LHCN-M2 (cell line): ENCODE results near the gene HLA-C. TPM values are rescaled to one million over a fixed set of nuclear protein-coding genes. Genes with fewer than 3 reads are reported as not detected.
"Not testable (repeated sequence)": the region's sequence is repeated elsewhere in the genome, so short reads cannot be mapped to it uniquely, and the experiment has no call there.

Source experiments
- DNase-seq: peaks from one replicate; pipeline ENCODE4 v3.0.0-alpha.2; 2012; ENCODE audit warnings: low read depth
- total RNA-seq: library from RNA; depleted of rRNA; stranded (reverse); fragments of >200 nt; gene quantifications from 2 replicates; pipeline ENCODE4 v1.2.3, GENCODE V29; 2014

The HLA-C gene
- total RNA-seq, 1 experiment from 2014 or later, result 279 TPM

DNA sequence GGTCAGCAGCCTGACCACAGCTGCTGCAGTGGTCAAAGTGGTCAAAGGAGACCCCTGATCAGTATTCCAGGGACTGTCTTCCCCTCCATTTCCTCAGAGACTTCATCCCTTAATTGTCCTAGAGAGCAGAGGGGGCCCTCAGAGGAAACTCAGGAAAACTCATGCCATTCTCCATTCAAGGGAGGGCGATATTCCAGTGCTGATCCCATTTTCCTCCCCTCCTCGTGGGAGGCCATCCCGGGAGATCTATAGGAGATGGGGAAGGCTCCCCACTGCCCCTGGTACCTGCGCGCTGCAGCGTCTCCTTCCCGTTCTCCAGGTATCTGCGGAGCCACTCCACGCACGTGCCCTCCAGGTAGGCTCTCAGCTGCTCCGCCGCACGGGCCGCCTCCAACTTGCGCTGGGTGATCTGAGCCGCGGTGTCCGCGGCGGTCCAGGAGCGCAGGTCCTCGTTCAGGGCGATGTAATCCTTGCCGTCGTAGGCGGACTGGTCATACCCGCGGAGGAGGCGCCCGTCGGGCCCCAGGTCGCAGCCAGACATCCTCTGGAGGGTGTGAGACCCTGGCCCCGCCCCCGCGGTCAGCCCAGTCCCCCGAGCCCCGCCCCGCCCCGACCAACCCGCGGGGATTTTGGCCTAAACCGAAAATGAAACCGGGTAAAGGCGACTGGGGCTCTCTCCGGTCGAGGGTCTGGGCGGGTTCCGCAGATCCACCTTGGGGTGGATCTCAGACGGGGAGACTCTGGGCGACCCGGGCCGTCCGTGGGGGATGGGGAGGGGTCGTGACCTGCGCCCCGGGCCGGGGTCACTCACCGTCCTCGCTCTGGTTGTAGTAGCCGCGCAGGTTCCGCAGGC is 878 bp downstream of the HLA-C start:
- DNase-seq, result peak; percentile 31

DNA sequence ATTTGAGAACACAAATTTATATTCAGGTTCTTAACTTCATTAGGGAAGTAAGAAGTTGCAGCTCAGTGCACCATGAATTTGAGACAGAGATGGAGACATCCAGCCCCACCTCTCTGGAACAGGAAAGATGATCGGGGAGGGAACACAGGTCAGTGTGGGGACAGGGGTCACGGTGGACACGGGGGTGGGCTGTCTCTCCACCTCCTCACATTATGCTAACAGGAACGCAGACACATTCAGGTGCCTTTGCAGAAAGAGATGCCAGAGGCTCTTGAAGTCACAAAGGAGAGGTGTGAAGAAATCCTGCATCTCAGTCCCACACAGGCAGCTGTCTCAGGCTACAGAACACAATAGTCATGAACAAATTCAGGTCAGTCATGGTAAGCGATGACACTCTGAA is 3.1 kb downstream of the HLA-C start:
- no peak for DNase-seq

DNA sequence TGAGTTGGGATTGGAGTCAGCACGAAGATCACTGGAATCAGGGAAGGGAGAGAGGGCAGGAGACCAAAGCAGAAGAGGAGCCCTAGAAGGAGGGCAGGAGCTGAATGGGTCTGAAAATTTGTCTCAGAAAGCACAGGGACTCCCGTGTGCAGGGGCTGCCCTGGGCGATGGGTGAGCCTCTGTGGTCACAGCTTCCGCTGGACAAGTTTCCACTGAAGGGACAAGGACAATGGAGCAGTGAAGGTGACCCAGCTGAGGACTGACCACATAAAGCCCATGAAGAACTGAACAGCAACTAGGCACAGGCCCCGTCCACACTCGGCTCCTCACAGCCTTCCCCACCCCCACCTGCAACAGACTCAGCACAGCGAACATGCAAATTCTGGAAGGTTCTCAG is 3.5 kb downstream of the HLA-C start:
- DNase-seq, result no peak

DNA sequence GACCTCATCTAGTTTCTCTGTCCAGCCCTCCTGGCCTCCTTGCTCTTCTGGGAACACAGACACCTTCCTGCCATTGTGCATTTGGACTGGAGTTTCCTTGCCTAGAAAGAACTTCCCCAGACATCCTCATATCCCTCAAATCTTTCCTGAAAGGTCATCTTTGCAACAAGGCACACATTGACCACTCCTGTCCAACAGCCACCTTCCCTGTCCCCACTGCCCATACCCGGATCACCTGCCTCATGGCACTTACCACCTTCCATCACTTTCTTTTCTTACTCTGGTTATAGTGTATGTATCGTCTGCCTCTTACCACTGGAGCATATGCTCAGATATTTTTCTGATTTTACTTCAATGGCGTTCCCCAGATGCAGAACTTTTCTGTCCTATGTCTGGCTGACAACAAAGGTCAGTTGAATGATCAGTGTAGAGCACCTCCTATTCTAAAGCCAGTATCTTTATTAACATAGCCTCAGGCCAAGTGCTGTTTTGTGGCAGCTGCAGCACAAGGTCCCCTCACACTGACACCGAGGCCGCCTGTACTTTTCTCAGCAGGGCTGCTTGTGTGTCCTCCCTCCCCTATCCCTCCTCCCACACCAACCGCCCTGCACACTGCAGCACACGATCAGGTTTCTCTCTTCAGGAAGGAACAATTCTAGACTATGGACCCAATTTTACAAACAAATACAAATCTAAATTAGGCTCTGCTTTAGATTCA is 4.1 kb downstream of the HLA-C start:
- DNase-seq, result no peak

DNA sequence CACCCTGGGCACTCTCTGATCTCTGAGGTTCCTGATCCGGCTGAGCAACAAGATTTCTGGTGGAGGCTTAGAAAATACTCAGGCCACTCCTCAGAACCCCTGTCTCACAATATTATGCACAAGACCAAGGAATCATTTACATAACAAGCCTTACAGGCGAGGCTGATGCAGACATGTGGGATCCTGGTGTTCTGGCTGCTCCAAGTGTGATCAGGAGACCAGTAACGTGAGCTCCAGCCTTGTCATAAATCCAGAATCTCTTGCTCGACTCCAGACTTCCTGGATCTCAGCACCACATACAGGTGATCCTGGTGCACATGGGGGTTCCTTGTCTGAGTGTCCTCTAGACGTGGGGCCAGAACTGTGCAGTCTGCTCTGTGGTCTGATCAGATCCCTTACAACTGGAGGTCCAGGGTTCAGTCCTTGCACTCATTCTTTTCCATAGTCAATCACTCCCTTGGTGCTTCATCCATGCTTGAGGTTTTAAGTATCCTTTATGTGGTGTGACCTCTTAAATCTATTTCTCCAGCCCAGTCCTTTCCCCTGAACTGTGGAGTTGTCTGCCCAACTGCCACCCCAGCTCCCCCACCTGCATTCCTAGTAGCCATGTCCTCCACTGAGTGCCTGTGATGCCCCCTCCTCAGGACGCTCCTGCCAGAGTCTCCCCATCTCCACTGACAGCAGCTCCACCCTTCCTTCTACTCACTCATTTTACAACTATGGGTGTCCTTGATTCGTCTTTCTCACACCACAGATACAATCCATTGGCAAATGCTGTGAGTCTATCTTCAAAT is 5.1 kb downstream of the HLA-C start:
- no peak for DNase-seq

DNA sequence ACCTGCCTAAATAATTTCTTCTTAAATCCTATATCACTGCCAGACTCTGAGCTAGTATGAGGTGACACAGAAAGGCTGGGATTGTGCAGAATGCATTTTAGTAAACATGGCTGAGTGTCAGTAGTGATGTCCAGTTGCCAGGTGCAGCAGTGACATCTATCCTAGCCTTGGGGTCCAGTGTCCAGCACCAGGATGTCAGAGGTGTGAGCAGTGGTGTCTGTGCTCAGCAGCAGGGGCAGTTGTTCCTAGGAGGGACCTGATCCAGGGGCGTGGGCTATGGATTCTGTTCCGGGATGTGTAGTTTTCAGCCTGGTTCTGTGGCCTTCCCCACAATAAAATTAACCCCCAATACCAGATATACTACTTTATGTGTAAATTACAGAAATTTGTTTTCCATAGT is 6.0 kb downstream of the HLA-C start:
- DNase-seq, result no peak

DNA sequence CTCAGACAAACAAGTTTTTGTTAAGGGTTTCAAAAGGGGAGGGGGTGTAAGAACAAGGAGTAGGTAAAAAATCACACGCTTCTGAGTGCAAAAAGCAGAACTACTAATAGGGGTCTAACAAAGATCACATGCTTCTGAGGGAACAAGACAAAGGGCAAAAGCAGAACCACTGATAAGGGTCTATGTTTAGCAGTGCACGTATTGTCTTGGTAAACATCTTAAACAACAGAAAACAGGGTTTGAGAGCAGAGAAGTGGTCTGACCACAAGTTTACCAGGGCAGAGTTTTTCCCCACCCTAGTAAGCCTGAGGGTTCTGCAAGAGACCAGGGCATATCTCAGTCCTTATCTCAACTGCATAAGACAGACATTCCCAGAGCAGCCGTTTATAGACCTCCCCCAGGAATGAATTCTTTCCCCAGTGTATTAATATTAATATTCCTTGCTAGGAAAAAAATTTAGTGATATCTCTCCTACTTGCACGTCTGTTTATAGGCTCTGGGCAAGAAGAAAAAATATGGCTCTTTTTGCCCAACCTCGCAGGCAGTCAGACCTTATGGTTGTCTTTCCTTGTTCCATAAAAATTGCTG is 8.5 kb downstream of the HLA-C start:
- not testable (repeated sequence) for DNase-seq

DNA sequence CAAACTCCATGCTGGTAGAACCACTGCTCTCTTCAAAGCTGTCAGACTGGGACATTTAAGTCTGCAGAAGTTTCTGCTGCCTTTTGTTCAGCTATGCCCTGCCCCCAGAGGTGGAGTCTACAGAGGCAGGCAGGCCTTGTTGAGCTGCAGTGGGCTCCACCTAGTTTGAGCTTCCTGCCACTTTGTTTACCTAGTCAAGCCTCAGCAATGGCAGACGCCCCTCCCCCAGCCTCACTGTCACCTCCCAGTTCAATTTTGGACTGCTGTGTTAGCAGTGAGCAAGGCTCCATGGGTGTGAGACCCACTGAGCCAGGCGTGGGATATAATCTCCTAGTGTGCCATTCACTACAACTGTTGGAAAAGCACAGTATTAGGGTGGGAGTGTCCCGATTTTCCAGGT is 11.9 kb downstream of the HLA-C start:
- DNase-seq, result not testable (repeated sequence)

DNA sequence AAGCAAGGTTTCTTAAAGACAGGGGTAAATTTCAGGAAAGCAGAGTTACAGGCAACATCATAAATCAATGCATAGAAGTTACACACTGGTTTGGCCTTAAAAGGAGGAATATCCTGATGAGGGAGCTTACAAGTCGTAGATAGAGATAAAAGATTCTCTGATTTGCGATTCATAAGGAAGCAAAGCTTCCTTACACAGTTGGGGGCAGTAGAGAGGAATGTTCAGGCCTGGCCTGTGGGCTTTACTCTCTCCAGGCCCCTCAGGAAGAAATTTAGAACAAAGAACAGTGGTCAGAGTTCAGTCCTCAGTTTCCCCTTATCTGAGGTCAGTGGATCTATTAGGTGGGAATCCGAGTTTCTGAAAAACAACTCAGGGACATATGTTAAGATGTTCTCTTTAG is 19.3 kb downstream of the HLA-C start:
- no peak for DNase-seq

DNA sequence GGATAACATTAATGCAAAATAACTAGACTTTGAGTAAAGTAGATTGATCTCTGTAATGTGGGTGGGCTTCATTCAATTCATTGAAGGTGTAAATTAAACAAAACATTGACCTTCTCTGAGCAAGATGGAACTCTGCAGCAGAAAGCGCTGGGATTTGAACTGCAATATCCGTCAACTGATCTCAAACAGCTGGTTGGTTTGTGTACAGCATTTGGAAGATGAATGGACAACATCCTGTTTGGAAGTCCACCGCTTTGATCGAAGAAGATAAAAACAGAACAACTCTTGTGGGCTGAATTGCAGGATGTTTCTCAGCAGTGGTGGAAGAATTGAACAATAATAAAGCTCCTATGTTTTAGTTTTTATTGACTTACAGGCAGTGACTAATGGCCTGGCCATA is 20.6 kb downstream of the HLA-C start:
- no peak for DNase-seq

DNA sequence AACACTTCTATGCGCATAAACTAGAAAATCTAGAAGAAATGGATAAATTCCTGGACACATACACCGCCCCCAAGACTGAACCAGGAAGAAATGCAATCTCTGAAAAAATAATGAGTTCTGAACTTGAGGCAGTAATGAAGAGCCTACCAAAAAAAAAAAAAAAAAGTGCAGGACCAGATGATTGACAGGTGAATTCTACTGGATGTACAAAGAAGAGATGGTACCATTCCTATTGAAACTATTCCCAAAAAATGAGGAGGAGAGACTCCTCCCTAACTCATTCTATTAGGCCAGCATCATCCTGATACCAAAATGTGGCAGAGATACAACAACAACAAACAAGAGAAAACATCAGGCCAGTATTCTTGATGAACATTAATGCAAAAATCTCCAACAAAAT is 22.7 kb downstream of the HLA-C start:
- no peak for DNase-seq

DNA sequence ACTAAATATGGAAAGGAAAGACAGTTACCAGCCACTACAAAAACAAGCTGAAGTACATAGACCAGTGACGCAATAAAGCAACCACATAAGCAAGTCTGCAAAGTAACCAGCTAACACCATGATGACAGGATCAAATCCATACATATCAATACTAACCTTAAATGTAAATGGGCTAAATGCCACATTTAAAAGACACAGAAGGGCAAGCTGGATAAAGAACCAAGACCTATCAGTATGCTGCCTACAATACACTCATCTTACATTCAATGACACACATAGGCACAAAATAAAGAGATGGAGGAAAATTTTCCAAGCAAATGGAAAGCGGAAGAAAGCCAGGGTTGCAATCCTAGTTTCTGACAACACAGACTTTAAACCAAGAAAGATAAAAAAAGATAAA is 24.1 kb downstream of the HLA-C start:
- no peak for DNase-seq

DNA sequence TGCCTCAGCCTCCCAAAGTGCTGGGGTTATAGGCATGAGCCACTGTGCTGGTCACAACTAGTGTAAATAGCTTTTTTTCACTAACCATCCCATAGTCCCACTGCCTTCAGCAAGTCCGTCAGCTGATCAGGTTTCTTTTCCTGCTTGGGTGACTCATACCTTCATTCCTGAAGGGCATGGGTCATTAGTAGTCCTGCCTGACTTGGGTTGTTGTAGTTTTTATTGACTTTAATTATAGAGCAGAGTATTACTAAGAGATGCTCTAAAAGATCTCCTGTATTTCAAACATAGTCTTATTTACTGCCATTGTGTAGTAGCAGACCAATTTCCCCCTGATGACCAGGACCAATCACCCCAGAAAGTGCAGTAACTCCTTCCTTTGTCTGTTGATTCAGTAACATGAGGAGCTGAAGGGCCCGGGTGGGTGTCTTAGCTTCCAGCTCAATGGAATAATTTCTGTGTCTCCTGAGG is 25.8 kb downstream of the HLA-C start:
- DNase-seq, result peak; percentile 88

DNA sequence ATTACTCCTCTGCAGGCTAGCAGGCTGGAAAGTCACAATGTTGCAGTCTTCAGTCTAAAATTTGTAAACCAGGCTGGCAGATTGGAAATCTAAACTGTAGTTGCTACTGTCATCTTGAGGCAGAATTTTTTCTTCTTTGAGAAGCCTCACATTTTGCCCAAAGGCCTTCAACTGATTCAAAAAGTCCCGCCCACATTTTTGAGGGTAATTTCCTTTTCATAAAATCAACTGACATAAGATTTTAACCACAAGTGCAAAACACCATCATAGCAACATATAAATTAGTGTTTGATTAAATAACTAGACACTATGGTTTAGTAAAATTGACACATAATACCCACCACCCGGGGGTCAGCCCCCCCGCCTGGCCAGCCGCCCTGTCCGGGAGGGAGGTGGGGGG is 28.4 kb downstream of the HLA-C start:
- DNase-seq, result no peak

DNA sequence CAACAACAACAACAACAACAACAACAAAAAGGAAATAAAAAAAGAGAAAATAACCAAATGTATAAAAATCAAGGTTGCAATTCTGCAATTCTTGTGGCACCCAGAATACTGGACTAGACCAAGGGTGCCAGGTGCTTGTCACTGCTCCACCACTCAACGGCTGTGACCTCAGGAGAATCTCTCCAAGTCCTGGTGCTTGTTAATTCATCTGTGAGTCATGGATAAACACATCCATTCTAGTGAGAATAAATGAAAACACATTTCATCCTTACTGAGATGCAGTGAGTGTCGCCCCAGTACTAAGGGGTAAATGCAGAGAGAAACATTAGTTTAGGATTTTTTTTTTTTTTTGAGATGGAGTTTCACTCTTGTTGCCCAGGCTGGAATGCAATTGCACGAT is 32.0 kb downstream of the HLA-C start:
- no peak for DNase-seq

DNA sequence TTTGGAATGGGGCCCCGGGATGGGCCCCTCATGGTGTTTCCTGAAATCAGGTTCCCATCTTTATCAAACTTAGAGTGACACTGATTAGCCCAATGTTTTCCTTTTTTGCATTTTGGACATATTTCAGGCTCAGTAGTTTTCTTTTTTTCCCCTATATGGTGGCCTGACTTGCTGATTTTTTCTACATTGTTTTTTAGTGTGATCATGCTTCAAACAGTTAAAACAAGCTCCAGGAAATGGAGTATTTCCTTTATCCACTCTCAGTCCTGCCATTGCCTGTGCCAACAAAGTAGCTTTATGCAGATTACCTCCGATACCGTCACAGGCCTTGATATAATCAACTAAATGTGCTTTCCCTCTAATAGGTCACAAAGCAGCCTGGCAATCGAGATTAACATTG is 37.8 kb downstream of the HLA-C start:
- not testable (repeated sequence) for DNase-seq

DNA sequence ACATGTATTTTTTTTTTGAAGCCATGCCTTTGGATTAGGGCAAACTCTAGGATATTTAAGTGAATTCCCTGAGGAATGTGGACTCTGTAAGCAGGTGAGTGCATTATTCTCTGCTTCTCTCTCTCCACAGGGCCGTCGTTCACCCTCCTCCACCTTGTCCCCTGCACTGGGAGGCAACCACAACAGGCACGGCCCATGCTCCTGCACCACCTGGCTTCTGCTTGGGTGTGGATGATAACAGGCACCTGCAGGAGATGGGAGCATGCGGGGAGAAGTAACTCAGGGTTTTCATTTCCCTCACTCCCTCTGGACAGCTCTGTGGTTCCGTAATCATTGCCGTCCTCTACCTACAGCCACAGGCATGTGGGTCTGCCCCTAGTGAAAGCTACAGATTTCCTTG is 43.4 kb downstream of the HLA-C start:
- no peak for DNase-seq

DNA sequence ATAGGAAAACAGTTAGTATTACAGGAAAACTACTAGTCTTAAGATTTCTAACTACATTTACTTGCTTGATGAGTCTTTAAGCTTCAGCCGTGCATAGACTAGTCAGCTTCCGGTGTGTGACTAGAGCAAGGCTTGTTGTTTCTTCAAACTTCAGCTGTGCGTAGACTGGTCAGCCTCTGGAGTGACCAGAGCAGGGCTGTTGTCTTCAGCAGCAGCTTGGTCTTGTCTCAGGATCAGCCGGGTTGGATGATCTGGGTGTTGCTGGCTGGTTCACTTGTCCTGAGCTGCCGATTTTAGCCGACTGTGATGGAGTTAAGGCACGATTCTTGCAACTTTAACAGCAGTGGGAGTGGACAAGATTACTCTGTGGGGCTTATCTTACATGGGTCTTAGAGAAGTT is 44.7 kb downstream of the HLA-C start:
- no peak for DNase-seq

DNA sequence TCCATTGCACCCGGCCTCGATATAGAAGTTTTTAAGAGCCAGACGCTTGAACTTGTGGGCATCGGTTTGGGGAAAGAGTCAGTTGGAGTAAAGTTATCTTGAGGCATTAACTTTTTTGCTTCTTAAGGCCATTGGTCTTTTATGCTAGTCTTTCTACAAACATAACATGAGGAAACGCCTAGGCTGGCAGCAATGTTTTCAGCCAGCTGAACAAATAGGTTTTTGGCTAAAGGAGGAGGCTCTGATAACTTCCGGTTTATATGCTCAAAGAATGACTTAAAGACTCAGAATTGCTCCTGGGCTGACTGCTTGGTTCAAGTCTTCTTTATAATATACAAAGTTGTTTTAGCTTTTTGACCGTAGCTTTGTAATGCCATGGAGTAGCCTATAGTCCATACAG is 46.2 kb downstream of the HLA-C start:
- no peak for DNase-seq

DNA sequence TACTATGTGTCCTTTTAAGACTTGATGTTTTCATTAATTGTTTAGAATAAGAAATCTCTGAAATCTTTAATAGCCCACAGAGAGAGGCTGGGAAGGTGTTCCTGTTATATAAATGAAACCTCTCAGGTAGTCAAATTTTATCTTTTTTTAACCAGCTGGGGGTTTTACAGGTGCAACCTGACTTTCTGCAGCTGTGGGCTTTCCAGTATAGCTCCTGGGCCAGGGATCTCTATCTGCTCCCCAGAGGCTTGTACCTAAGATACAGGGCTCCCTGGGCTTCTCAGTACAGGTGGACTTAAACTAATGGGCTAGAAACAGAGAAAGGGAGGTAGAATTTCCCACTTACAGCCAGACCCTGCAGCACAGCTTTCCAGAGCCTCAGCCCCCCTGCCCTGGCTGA is 49.4 kb downstream of the HLA-C start:
- no peak for DNase-seq
